ENCODE results near the gene SIAE. TPM values are rescaled to one million over a fixed set of nuclear protein-coding genes. Genes with fewer than 3 reads are reported as not detected.

Gene SIAE
- total RNA-seq = 16.8 and 21.9 TPM in 2 replicates

GRCh38 chr11:124673333-124674167, at the start of gene SIAE, which contains the start of gene SPA17:
Gene SIAE, minus strand, starts transcription at chr11:124673739. Its CDS starts 31 bp downstream, at chr11:124673708.
Gene SPA17, plus strand, starts transcription at chr11:124673904. Its CDS starts 1,361 bp downstream, at chr11:124675265.

GRCh38 chr11:124622531-124623451, 50.7 kb downstream of the SIAE start, which contains the start of gene TBRG1:
Gene TBRG1, plus strand, starts transcription at chr11:124622864. Its CDS starts 220 bp downstream, at chr11:124623084.

GRCh38 chr11:124611064-124611463, 62.5 kb downstream of the SIAE start, which contains the start of gene PANX3:
Gene PANX3, plus strand, starts transcription at chr11:124611428. Its CDS starts 129 bp downstream, at chr11:124611557.

Other genes with a start within 250 kb of the SIAE start
- not detected in 2 replicates for gene OR8B4, start 248.9 kb downstream of the SIAE start, total RNA-seq
- gene OR8B8, start 228.0 kb downstream of the SIAE start, total RNA-seq = not detected in 2 replicates
- not detected in 2 replicates for gene OR8B12, start 130.1 kb downstream of the SIAE start, total RNA-seq
- not detected in 2 replicates for gene OR8A1, start 103.7 kb downstream of the SIAE start, total RNA-seq
- gene PANX3, start 62.3 kb downstream of the SIAE start, total RNA-seq = not detected in 2 replicates
- 20.7 and 22.6 TPM in 2 replicates for gene TBRG1, start 50.9 kb downstream of the SIAE start, total RNA-seq
- gene SPA17, start 165 bp upstream of the SIAE start, total RNA-seq = 16.4 and 20.3 TPM in 2 replicates
- 0.40 and 1.1 TPM in 2 replicates for gene NRGN, start 66.2 kb upstream of the SIAE start, total RNA-seq
- gene VSIG2, start 78.5 kb upstream of the SIAE start, total RNA-seq = 0.06 and 0.13 TPM in 2 replicates
- gene ESAM, start 88.6 kb upstream of the SIAE start, total RNA-seq = 7.0 and 13.6 TPM in 2 replicates
- 5.9 and 7.4 TPM in 2 replicates for gene MSANTD2, start 126.7 kb upstream of the SIAE start, total RNA-seq
- gene ROBO3, start 191.7 kb upstream of the SIAE start, total RNA-seq = 2.5 and 2.7 TPM in 2 replicates
- 1.9 and 3.6 TPM in 2 replicates for gene ROBO4, start 224.1 kb upstream of the SIAE start, total RNA-seq
- gene HEPN1, start 245.5 kb upstream of the SIAE start, total RNA-seq = not detected in 2 replicates

All from aortic smooth muscle cell (primary cell).